CD8-positive, alpha-beta memory T cell (primary cell): ENCODE data around the gene FAM118A. TPM values are rescaled to one million over a fixed set of nuclear protein-coding genes. Genes with fewer than 3 reads are reported as not detected.

Experiments
- CTCF ChIA-PET: fragments of 350-600 bp; sonication (Branson Sonifier 250); formaldehyde crosslinking; loops from one replicate; lab custom pipeline; 2021; ENCODE audit warnings: antibody characterized with exemption; lab: Charles Lee
- POLR2A ChIA-PET: fragments of 350-600 bp; sonication (Branson Sonifier 250); formaldehyde crosslinking; loops from one replicate; lab custom pipeline; 2021; ENCODE audit warnings: antibody characterized with exemption; lab: Charles Lee
- DNase-seq, 5 donors: peaks; one replicate each; pipeline versions ENCODE4 v3.0.0 to v3.0.0-alpha.2; 2020 to 2022; ENCODE audit warnings: mixed read lengths in 1 of 5
- H3K27ac ChIP-seq: one replicate; pipeline ENCODE4 v1.7.0; 2013; ENCODE audit warnings: low read depth, mild to moderate bottlenecking, low read length, moderate library complexity
- H3K27me3 ChIP-seq: 2 replicates; pipeline ENCODE4 v1.7.0; 2013; ENCODE audit warnings: low read length, mild to moderate bottlenecking; ENCODE audit not compliant: insufficient read depth, poor library complexity, severe bottlenecking
- H3K36me3 ChIP-seq: 2 replicates; pipeline ENCODE4 v1.7.0; 2013; ENCODE audit warnings: mild to moderate bottlenecking, low read length, moderate library complexity; ENCODE audit not compliant: insufficient read depth
- H3K4me1 ChIP-seq: 2 replicates; pipeline ENCODE4 v1.7.0; 2013; ENCODE audit warnings: mild to moderate bottlenecking, low read length, moderate library complexity; ENCODE audit not compliant: insufficient read depth
- H3K4me3 ChIP-seq: 2 replicates; pipeline ENCODE4 v1.7.0; 2013; ENCODE audit warnings: mild to moderate bottlenecking, low read length
- H3K9me3 ChIP-seq: 2 replicates; pipeline ENCODE4 v1.7.0; 2013; ENCODE audit warnings: mild to moderate bottlenecking, low read length
- H3K27ac Mint-ChIP-seq, 8 donors: one replicate each; pipeline ENCODE4 v1.8.0; 2020 to 2021; ENCODE audit warnings: mixed read lengths in 8 of 8, mild to moderate bottlenecking in 6 of 8, inconsistent platforms in 3 of 8, moderate library complexity in 3 of 8
- H3K27me3 Mint-ChIP-seq, 2 donors: one replicate each; pipeline ENCODE4 v1.8.0; 2020 to 2021; ENCODE audit warnings: mixed read lengths in 2 of 2, mild to moderate bottlenecking in 1 of 2, moderate library complexity in 1 of 2
- H3K36me3 Mint-ChIP-seq, 3 donors: one replicate each; pipeline ENCODE4 v1.8.0; 2020 to 2021; ENCODE audit warnings: mixed read lengths in 3 of 3, inconsistent platforms in 1 of 3, mild to moderate bottlenecking in 1 of 3
- H3K4me1 Mint-ChIP-seq, 3 donors: one replicate each; pipeline ENCODE4 v1.8.0; 2020 to 2021; ENCODE audit warnings: mixed read lengths in 3 of 3, inconsistent platforms in 1 of 3, mild to moderate bottlenecking in 1 of 3
- H3K4me3 Mint-ChIP-seq, 7 donors: one replicate each; pipeline ENCODE4 v1.8.0; 2020 to 2021; ENCODE audit warnings: mixed read lengths in 7 of 7, mild to moderate bottlenecking in 6 of 7, moderate library complexity in 4 of 7, inconsistent platforms in 2 of 7
- H3K9me3 Mint-ChIP-seq, 5 donors: one replicate each; pipeline ENCODE4 v1.8.0; 2020 to 2022; ENCODE audit warnings: mixed read lengths in 5 of 5, mild to moderate bottlenecking in 3 of 5, moderate library complexity in 2 of 5, inconsistent platforms in 1 of 5
- polyA plus RNA-seq: library from polyadenylated mRNA; unstranded; fragments of 300-500 nt; fragmentation: Illumina TruSeq; gene quantifications from one replicate; pipeline ENCODE4 v1.2.3, GENCODE V29; 2021
- total RNA-seq, 2 experiments: library from RNA; stranded (reverse); gene quantifications; one replicate each; pipeline ENCODE4 v1.2.3, GENCODE V29; 2021

The FAM118A gene
- total and polyA plus RNA-seq, 3 experiments from 2014 or later, result 27.8 to 28.4 (median 28.1) TPM

DNA sequence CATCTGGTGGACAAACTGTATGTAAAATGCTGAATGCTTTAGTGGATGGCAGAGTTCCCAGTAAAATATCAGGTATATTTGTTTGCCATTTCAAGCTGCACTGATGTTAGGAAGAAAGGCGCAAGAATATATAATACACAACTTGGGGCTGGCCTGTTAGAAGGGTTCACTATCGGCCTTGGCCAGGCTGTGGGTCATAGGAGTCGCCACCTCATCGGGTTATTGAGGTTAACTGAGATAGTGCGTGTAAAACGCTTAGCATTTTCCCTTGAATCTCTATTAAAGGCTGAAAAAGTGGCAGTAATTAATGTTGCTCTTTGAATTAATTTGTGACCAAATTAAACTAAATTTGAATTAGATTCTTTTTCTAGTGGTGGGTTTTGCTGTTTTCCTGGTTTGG lies 5.1 kb downstream of the FAM118A start:
- Histone ChIP-seq H3K9me3 (no peaks in the 10 kb centered on the region), H3K27me3 (no peaks in the 10 kb centered on the region), H3K27ac (peak overlapping the region; percentile 58), H3K4me3 (no peak overlapping the region), H3K36me3 (no peaks in the 10 kb centered on the region), H3K4me1 (peaks cover 60% of the 10 kb centered on the region)
- no peak for DNase-seq
- CTCF ChIA-PET, result no interaction called here
- POLR2A ChIA-PET, result no interaction called here
- H3K4me1 Mint-ChIP-seq, result peaks cover 55 to 89% (median 84%) of the 10 kb centered on the region in 3 donors
- peak overlapping the region in 7 of 8 donors; percentile 38 to 97 (median 80) for H3K27ac Mint-ChIP-seq
- H3K36me3 Mint-ChIP-seq, result peaks cover 0 to 35% (median 2%) of the 10 kb centered on the region in 3 donors
- H3K9me3 Mint-ChIP-seq, result no peaks in the 10 kb centered on the region
- H3K4me3 Mint-ChIP-seq, result peak overlapping the region in 2 of 7 donors; percentile 28 to 48
- no peaks in the 10 kb centered on the region for H3K27me3 Mint-ChIP-seq

GRCh38 chr22:45316796-45317526 lies 7.2 kb downstream of the FAM118A start:
- no peaks in the 10 kb centered on the region for H3K9me3 ChIP-seq
- no peak for DNase-seq
- H3K4me1 ChIP-seq, result peaks cover 63% of the 10 kb centered on the region
- H3K4me3 ChIP-seq, result no peak overlapping the region
- ChIA-PET POLR2A (interaction anchor here (0.9 kb wide), 1 partner anchor 20 kb away, joined by 6 read pairs; no protein-coding TSS in a partner anchor), CTCF (no interaction called here)
- Mint-ChIP-seq H3K9me3 (no peaks in the 10 kb centered on the region), H3K4me1 (peaks cover 48 to 95% (median 86%) of the 10 kb centered on the region in 3 donors), H3K4me3 (no peak overlapping the region), H3K27me3 (no peaks in the 10 kb centered on the region), H3K27ac (peak overlapping the region; percentile 97 to 100 (median 100)), H3K36me3 (peaks cover 0 to 37% (median 2%) of the 10 kb centered on the region in 3 donors)
- H3K36me3 ChIP-seq, result no peaks in the 10 kb centered on the region
- H3K27ac ChIP-seq, result peak overlapping the region; percentile 98
- H3K27me3 ChIP-seq, result no peaks in the 10 kb centered on the region

DNA sequence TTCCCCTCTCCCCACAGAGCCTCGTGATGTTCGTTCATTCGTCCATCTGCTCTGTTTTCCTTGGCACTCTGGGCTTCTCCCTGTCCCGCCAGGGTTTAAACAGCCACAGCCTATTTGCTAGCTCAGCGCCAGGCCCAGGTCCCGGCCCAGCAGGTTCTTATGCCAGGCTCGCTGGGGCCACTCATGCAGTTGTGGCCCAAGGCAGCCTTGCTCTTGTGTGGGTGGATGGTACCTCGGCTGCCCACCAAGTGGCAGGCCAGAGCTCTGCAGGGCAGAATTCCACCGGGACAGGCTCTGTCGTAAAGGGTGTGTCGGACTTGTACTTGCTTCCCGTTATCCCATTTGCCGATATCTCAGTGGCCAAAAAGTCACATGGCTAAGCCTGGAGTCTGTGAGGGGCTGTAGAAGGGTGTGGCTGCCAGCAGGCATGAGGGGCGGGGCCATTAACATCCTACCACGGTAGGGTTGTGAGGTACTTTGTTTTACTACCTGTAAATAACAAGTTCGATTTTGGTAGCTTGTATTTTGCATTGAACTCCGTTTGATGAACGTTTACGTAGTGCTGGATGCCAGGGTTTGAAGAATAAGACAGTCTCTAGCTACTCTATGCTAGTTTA lies 7.9 kb downstream of the FAM118A start:
- no peaks in the 10 kb centered on the region for H3K27me3 ChIP-seq
- Mint-ChIP-seq H3K27me3 (no peaks in the 10 kb centered on the region), H3K36me3 (peaks cover 0 to 40% (median 2%) of the 10 kb centered on the region in 3 donors), H3K27ac (peak overlapping the region; percentile 97 to 100 (median 100)), H3K4me3 (peak overlapping the region; percentile 74 to 90 (median 83)), H3K9me3 (no peaks in the 10 kb centered on the region), H3K4me1 (peaks cover 47 to 96% (median 84%) of the 10 kb centered on the region in 3 donors)
- DNase-seq, result peak in 1 of 5 donors; percentile 65
- H3K4me3 ChIP-seq, result peak overlapping the region; percentile 38
- peaks cover 59% of the 10 kb centered on the region for H3K4me1 ChIP-seq
- ChIA-PET POLR2A (interaction anchor here (0.9 kb wide), 1 partner anchor 20 kb away, joined by 6 read pairs; no protein-coding TSS in a partner anchor), CTCF (interaction anchor here (0.9 kb wide), 1 partner anchor 7 kb away, joined by 3 read pairs; no protein-coding TSS in a partner anchor)
- H3K36me3 ChIP-seq, result peaks cover 6% of the 10 kb centered on the region
- no peaks in the 10 kb centered on the region for H3K9me3 ChIP-seq
- H3K27ac ChIP-seq, result peak overlapping the region; percentile 98

DNA sequence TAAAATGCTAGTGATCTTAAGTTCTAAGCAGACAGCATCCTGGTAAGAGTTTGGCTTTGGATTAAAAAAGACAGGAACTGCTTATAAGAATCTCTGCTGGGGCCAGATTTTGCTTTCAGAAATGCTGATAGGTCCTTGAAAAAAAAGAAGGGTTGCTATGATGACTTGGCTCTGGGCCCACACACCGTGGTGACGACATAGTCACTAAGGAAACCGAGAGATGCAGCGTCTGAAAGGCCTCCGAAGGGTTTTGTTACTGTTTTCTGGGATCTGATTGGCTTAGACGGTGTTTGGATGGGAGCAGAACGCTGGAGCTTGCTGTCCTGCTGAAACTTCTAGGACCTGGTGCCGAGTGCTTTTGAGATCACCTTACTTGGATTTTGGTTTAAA lies 8.4 kb downstream of the FAM118A start:
- H3K27me3 ChIP-seq, result no peaks in the 10 kb centered on the region
- peaks cover 59% of the 10 kb centered on the region for H3K4me1 ChIP-seq
- no peaks in the 10 kb centered on the region for H3K27me3 Mint-ChIP-seq
- no peaks in the 10 kb centered on the region for H3K9me3 Mint-ChIP-seq
- H3K27ac Mint-ChIP-seq, result peak overlapping the region; percentile 97 to 100 (median 100)
- CTCF ChIA-PET, result interaction anchor here (0.9 kb wide), 1 partner anchor 8 kb away, joined by 3 read pairs; no protein-coding TSS in a partner anchor
- peak overlapping the region; percentile 51 for H3K4me3 ChIP-seq
- H3K36me3 Mint-ChIP-seq, result peaks cover 0 to 41% (median 0%) of the 10 kb centered on the region in 3 donors
- peak overlapping the region; percentile 98 for H3K27ac ChIP-seq
- DNase-seq, result peak; percentile 78 to 96 (median 94)
- H3K9me3 ChIP-seq, result no peaks in the 10 kb centered on the region
- peaks cover 44 to 93% (median 80%) of the 10 kb centered on the region in 3 donors for H3K4me1 Mint-ChIP-seq
- peak overlapping the region; percentile 74 to 90 (median 83) for H3K4me3 Mint-ChIP-seq
- H3K36me3 ChIP-seq, result peaks cover 10% of the 10 kb centered on the region
- POLR2A ChIA-PET, result no interaction called here

DNA sequence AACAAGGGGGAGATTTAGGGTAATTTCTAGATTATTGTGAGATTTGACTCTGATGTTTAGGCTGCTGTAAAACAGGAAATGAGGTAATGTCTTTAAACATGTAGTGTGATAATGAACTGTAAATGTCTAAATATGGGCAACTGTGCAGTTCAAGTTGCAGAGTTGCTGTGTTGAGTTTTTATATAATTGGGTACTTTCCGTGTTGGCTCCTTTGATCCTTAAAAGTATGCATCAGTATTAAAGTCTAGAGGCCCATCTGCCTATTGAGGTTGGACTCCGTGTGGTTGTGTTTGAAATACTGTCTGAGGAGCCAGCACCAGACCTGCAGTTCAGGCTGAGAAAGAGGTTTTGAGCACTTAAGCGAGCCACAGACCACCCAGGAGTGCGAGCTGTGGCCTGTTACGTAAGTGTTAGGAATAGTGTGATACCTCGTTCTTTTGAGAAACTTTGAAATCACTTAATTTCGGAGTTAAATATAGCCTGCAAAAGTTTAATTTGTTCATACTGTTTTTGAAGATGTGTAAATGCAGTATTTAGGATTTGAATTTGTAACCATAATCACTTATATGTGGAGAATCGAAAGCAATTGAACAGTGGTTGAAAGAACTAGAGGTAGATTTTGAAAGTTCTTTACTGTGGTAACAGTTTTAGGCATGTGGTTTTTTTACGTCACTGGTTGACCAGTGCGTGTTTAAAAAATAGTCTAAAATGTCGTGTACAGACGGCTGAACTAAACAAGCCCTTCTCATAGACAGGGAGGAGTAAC lies 9.0 kb downstream of the FAM118A start:
- H3K4me3 Mint-ChIP-seq, result peak overlapping the region; percentile 74 to 90 (median 83)
- H3K4me1 ChIP-seq, result peaks cover 59% of the 10 kb centered on the region
- peaks cover 4 to 44% (median 5%) of the 10 kb centered on the region in 3 donors for H3K36me3 Mint-ChIP-seq
- H3K4me3 ChIP-seq, result peak overlapping the region; percentile 51
- H3K27ac Mint-ChIP-seq, result peak overlapping the region; percentile 97 to 100 (median 100)
- H3K27ac ChIP-seq, result peak overlapping the region; percentile 98
- POLR2A ChIA-PET, result no interaction called here
- H3K36me3 ChIP-seq, result peaks cover 16% of the 10 kb centered on the region
- H3K27me3 Mint-ChIP-seq, result no peaks in the 10 kb centered on the region
- no peaks in the 10 kb centered on the region for H3K9me3 ChIP-seq
- H3K4me1 Mint-ChIP-seq, result peaks cover 42 to 93% (median 80%) of the 10 kb centered on the region in 3 donors
- peak; percentile 59 to 89 (median 80) for DNase-seq
- CTCF ChIA-PET, result interaction anchor here (1.0 kb wide), 1 partner anchor 39 kb away, joined by 3 read pairs; no protein-coding TSS in a partner anchor
- no peaks in the 10 kb centered on the region for H3K27me3 ChIP-seq
- no peaks in the 10 kb centered on the region for H3K9me3 Mint-ChIP-seq

DNA sequence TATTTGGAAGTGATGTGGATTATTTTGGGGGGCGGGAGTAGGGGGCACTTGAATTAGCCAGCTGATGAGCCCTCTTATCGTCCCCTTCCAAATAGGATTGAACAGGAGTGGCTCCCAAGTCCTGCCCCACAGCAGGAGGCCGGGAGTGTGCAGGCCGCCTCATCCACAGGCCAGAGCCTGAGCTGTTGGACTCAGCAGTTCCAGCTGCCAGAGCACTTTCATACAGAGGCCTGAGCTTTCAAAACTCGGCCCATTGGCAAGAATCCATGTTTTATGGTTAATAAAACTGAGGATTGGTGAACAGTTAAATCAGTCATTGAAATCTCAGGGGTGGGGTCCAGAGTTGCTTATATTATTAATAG lies 9.6 kb downstream of the FAM118A start:
- Mint-ChIP-seq H3K4me3 (peak overlapping the region; percentile 74 to 90 (median 83)), H3K9me3 (no peaks in the 10 kb centered on the region), H3K4me1 (peaks cover 41 to 93% (median 79%) of the 10 kb centered on the region in 3 donors), H3K27me3 (no peaks in the 10 kb centered on the region), H3K27ac (peak overlapping the region; percentile 97 to 100 (median 100)), H3K36me3 (peaks cover 8 to 49% (median 9%) of the 10 kb centered on the region in 3 donors)
- Histone ChIP-seq H3K9me3 (no peaks in the 10 kb centered on the region), H3K4me3 (peak overlapping the region; percentile 51), H3K27me3 (no peaks in the 10 kb centered on the region), H3K4me1 (peaks cover 59% of the 10 kb centered on the region), H3K36me3 (peaks cover 22% of the 10 kb centered on the region), H3K27ac (peak overlapping the region; percentile 98)
- DNase-seq, result no peak
- ChIA-PET CTCF (interaction anchor here (1.0 kb wide), 1 partner anchor 39 kb away, joined by 3 read pairs; no protein-coding TSS in a partner anchor), POLR2A (no interaction called here)

GRCh38 chr22:45320357-45320976 lies 10.7 kb downstream of the FAM118A start:
- peak overlapping the region in 5 of 7 donors; percentile 66 to 90 (median 83) for H3K4me3 Mint-ChIP-seq
- Histone ChIP-seq H3K36me3 (peaks cover 25% of the 10 kb centered on the region), H3K4me1 (peaks cover 56% of the 10 kb centered on the region), H3K27me3 (no peaks in the 10 kb centered on the region), H3K4me3 (no peak overlapping the region), H3K27ac (peak overlapping the region; percentile 98), H3K9me3 (no peaks in the 10 kb centered on the region)
- ChIA-PET POLR2A (no interaction called here), CTCF (no interaction called here)
- H3K9me3 Mint-ChIP-seq, result no peaks in the 10 kb centered on the region
- peaks cover 38 to 88% (median 75%) of the 10 kb centered on the region in 3 donors for H3K4me1 Mint-ChIP-seq
- DNase-seq, result no peak
- H3K27me3 Mint-ChIP-seq, result peaks cover 0 to 3% of the 10 kb centered on the region in 2 donors
- peak overlapping the region; percentile 97 to 100 (median 100) for H3K27ac Mint-ChIP-seq
- peaks cover 8 to 57% (median 14%) of the 10 kb centered on the region in 3 donors for H3K36me3 Mint-ChIP-seq
